Measurements from ENCODE around the gene ZNF841.
A peak's percentile ranks its signal among the peaks of the same experiment; 100 is the strongest.
"Not testable (repeated sequence)": the region's sequence is repeated elsewhere in the genome, so short reads cannot be mapped to it uniquely, and the experiment has no call there.

ZNF841 gene

DNA sequence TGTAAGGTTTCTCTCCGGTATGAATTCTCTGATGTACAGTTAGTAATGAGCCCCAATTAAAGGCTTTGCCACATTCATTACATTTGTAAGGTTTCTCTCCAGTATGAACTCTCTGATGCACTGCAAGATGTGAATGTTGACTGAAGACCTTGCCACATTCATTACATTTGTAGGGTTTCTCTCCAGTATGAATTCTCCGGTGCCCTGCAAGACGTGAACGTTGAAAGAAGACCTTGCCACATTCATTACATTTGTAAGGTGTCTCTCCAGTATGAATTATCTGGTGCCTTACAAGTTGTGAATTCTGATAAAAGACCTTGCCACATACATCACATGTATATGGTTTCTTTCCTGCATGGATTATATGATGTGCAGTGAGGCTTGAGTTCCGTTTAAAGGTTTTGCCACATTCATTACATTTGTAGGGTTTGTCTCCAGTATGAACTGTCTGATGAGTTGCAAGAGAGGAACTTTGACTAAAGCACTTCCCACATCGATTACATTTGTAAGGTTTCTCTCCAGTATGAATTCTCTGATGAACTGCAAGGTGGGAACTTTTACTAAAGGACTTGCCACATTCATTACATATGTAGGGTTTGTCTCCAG, 29.2 kb downstream of the ZNF841 start:
- DNase-seq = no peak

DNA sequence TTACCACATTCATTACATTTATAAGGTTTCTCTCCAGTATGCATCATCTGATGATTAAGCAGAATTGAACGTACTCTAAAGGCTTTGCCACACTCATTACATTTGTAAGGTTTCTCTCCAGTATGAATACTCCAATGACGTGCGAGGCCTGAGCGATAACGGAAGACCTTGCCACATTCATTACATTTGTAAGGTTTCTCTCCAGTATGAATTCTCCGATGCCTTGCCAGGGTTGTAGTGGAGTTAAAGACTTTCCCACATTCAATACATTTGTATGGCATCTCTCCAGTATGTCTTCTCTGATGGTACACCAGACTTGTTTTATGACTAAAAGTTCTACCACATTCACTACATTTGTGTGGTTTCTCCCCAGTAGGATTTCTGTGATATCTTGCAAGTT, 30.2 kb downstream of the ZNF841 start:
- DNase-seq = no peak

DNA sequence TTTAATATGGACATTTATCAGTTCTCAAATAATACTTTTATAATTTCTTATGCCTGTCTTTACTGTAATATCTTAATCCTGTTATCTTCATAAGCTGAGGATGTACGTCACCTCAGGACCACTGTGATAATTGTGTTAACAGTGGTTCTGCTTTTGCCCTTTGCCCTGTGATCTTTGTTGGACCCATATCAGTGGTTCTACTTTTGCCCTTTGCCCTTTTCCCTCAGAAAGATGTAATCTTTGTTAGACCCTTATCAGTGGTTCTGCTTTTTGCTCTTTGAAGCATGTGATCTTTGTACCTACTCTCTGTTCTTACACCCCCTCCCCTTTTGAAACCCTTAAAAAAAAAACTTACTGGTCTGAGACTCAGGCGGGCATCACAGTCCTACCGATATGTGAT, 39.1 kb downstream of the ZNF841 start:
- DNase-seq = not testable (repeated sequence)

DNA sequence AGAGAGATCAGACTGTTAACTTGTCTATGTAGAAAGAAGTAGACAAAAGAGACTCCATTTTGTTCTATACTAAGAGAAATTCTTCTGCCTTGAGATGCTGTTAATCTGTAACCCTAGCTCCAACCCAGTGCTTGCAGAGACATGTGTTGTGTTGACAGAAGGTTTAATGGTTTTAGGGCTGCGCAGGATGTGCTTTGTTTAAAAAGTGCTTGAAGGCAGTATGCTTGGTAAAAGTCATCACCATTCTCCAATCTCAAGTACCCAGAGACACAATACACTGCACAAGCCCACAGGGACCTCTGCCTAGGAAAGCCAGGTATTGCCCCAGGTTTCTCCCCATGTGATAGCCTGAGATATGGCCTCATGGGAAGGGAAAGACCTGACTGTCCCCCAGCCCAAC, 43.8 kb downstream of the ZNF841 start:
- not testable (repeated sequence) for DNase-seq

DNA sequence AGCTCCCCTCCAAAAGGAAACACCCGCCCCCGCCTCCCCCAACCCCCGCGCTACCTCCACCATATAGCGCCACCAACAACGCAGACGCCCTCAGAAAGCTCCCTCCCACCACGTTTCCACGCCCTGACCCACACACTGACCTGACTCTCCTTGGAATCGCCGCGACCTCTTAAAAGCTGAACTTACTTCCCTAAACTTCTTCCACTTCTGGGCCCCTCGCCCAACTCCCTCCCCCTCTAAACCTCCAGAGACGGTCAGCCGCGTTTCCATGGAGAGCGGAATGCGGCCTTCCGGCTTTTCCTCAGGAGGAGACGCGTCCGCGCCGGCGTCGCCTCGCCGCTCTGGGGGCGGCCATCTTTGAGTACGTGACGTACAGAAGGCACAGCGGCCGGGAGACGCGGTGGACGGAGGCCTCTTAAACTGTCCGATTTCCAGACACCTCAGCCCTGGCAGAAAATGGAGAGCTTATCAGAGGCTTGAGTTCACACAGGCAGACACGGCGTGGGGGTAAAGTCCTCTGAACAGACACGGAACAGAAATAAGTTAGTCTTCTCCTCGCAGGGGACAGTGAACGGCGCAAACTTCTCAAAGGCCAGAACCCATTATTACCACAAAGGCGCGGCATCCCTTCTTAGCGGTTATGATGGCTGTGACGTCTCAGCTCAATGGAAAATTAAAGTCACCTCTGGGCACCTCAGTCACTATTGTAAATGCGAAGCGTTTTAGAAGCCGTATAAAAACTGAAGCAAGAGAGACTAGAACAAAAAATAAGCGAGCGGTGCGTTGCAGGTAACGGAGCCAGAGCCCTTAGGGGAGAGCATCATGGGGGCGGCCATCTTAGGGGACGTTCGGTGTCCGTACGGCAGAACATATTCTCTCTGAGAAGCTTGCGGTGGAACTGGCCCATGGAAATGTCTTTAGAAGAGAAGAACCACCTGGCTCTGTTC, 46.7 kb downstream of the ZNF841 start, which contains the start of gene ZNF432:
Gene ZNF432 (minus strand): TSS at position 284 of the 947 bp plus-strand sequence. CDS start 1,970 bp downstream, outside the sequence.
- DNase-seq = peak; percentile 93

DNA sequence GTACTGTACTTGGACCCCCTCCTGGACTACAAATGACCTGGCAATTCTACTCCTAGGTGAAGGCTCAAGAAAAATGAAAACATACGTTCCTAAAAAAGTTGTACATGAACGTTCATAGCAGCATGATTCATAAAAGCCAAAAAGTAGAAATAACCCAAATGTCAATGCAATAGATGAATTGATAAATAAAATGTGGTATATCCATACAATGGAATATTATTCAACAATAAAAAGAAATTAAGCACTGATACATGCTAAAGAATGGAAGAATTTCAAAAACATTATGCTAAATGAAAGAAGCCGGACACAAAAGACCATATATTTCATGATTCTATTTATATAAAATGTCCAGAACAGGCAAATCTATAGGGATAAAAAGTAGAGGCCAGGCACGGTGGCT, 56.4 kb downstream of the ZNF841 start:
- DNase-seq = no peak

DNA sequence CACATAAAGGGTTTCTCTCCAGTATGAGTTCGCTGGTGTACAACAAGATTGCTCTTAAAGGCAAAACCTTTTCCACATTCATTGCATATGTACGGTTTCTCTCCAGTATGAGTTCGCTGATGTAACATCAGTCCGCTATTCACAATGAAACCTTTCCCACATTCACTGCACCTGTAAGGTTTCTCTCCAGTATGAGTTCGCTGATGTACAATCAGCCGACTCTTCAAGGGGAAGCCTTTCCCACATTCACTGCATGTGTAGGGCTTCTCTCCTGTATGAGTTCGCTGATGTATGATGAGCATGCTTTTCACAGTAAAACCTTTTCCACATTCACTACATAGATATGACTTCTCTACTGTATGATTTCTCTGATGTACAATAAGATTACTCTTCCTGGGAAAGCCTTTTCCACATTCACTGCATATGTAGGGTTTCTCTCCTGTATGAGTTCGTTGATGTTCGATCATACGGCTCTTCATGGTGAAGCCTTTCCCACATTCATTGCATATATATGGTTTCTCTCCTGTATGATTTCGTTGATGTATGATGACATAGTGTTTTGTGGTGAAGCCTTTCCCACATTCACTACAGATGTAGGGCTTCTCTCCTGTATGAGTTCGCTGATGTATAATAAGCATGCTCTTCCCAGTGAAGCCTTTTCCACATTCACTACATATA, 61.4 kb downstream of the ZNF841 start:
- DNase-seq = no peak

DNA sequence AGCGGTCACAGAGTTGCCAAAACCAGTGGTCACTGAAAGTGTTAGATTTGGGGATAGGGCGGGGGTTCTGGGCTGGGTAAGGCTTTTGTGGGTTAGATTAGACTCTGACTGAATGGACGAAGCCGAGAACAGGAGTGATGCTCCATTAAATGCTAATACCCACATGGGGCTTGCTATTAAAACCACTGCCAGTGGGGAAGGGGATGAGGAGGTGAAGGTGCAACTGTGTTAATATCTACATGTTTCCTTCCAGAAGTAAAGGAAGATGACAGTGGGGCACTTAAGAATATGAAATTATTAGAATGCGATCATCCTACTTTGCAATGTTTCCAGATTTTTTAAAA, 66.8 kb downstream of the ZNF841 start:
- DNase-seq = peak; percentile 77

DNA sequence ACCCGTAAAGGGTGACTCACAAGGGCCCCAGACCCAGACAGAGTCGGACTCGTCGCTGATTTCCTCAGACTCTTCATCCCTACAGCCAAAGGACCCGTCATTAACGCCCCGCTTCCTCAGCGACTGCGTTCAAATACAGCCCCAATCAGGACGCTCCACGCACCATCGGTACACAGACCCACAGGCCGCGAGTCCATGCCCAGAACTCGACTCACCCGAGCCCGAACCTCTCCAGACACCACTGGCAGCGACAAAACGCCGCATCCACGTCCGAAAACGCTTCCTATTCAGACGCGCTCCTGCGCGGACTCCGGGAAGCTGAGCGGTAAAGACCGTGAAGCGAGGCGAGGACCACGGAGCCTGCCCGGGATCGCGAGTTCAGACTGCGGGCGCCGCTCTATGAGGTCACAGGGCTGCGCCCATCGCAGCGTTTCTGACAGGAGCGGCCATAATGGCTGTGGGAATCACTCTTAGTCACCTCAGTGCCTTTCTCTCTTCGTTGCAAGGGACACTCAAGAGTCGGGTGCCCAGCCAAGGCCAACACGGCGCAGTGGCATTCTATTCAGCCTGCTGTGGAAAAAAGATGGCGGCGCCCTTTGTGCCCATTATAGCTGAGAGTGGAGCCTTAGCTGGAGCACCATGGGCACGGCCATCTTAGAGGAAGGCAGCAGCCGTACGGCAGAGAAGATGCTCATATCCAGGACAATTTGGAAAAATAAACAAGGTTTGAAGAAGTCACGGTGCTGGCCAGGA, 67.4 kb downstream of the ZNF841 start, which contains the start of gene ZNF614:
Gene ZNF614 (minus strand): TSS at position 353 of the 753 bp plus-strand sequence. CDS start 2,634 bp downstream, outside the sequence.
- DNase-seq = peak; percentile 89

DNA sequence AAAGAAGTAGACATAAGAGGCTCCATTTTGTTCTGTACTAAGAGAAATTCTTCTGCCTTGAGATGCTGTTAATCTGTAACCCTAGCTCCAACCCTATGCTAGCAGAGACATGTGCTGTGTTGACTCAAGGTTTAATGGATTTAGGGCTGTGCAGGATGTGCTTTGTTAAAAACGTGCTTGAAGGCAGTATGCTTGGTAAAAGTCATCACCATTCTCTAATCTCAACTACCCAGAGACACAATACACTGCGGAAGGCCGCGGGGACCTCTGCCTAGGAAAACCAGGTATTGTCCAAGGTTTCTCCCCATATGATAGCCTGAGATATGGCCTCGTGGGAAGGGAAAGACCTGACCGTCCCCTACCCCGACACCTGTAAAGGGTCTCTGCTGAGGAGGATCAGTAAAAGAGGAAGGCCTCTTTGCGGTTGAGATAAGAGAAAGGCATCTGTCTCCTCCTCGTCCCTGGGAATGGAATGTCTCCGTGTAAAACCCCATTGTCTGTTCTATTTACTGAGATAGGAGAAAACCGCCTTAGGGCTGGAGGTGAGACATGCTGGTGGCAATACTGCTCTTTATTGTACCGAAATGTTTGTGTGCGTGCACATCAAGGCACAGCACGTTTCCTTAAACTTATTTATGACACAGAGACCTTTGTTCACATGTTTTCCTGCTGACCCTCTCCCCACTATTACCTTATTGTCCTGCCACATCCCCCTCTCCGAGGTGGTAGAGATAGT, 69.1 kb downstream of the ZNF841 start:
- DNase-seq = not testable (repeated sequence)

DNA sequence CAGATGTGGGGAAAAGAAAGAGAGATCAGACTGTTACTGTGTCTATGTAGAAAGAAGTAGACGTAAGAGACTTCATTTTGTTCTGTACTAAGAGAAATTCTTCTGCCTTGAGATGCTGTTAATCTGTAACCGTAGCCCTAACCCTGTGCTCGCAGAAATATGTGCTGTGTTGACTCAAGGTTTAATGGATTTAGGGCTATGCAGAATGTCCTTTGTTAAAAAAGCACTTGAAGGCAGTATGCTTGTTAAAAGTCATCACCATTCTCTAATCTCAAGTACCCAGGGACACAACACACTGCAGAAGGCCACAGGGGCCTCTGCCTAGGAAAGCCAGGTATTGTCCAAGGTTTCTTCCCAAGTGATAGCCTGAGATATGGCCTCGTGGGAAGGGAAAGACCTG, 71.1 kb downstream of the ZNF841 start:
- DNase-seq = not testable (repeated sequence)

DNA sequence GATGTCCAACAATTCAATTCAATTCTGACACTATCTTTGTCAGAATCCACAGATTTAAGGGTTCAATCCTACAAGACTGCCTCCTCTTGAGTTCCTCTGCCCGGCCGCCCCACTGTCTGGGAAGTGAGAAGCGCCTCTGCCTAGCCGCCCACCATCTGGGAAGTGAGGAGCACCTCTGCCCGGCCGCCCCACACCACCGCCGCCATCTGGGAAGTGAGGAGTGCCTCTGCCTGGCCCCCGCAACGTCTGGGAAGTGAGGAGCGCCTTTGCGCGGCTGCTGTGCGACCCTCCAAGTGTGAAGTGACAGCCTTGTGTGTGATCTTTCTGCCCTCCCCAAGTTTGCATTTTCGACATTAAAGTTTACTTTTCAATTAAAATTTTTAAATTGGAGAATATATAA, 73.4 kb downstream of the ZNF841 start:
- no peak for DNase-seq

DNA sequence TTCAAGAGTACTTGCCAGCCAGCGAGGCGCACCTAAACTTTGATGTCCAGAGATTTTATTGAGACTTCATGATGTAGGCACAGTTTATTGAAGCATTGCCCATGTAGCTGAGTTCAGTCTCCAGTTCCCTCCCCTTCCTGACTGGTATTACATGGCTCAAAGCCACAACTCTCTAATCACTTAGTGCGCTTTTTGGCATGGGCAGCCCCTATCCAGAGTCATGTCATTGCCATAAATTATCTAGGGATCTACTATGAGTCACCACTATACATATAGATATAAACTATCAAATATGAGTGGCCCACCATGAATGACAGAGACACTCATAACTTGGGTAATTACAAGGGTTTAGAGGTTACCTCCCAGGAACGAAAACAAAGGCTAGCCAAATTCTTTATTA, 75.1 kb downstream of the ZNF841 start:
- DNase-seq = no peak

Measured in NCI-H146 (cell line).